IPS-15b (cell line): ENCODE measurements around the gene SHMT2.
A peak's percentile ranks its signal among the peaks of the same experiment; 100 is the strongest.

Source experiments
- H3K27me3 ChIP-seq: one replicate; pipeline ENCODE4 v1.6.1; 2013; ENCODE audit warnings: low read length; ENCODE audit not compliant: control insufficient read depth, insufficient read depth
- H3K36me3 ChIP-seq: one replicate; pipeline ENCODE4 v1.6.1; 2013; ENCODE audit warnings: low read length; ENCODE audit not compliant: control insufficient read depth, insufficient read depth
- H3K4me1 ChIP-seq: one replicate; pipeline ENCODE4 v1.6.1; 2013; ENCODE audit warnings: mild to moderate bottlenecking, low read length; ENCODE audit not compliant: control insufficient read depth, insufficient read depth
- H3K4me3 ChIP-seq: one replicate; pipeline ENCODE4 v1.5.1; 2013; ENCODE audit warnings: low read depth, low read length
- H3K9ac ChIP-seq: one replicate; pipeline ENCODE4 v1.6.1; 2013; ENCODE audit warnings: low read depth, mild to moderate bottlenecking, low read length
- H3K9me3 ChIP-seq: one replicate; pipeline ENCODE4 v1.6.1; 2013; ENCODE audit warnings: mild to moderate bottlenecking, low read length; ENCODE audit not compliant: control insufficient read depth, insufficient read depth

SHMT2 gene

GRCh38 chr12:57210461-57210860 lies 19.1 kb upstream of the SHMT2 start:
- H3K27me3 ChIP-seq, result peaks cover 19% of the 10 kb centered on the region
- H3K9ac ChIP-seq, result no peak overlapping the region
- H3K4me3 ChIP-seq, result no peak overlapping the region
- no peaks in the 10 kb centered on the region for H3K9me3 ChIP-seq
- H3K4me1 ChIP-seq, result peaks cover 10% of the 10 kb centered on the region
- H3K36me3 ChIP-seq, result peaks cover 64% of the 10 kb centered on the region

- H3K4me3 ChIP-seq, result no peak overlapping the region
- no peaks in the 10 kb centered on the region for H3K9me3 ChIP-seq
- H3K36me3 ChIP-seq, result peaks cover 58% of the 10 kb centered on the region
- H3K9ac ChIP-seq, result no peak overlapping the region
- peaks cover 26% of the 10 kb centered on the region for H3K27me3 ChIP-seq
- peaks cover 15% of the 10 kb centered on the region for H3K4me1 ChIP-seq
Measured at GRCh38 chr12:57210926-57211692, 18.4 kb upstream of the SHMT2 start.

DNA sequence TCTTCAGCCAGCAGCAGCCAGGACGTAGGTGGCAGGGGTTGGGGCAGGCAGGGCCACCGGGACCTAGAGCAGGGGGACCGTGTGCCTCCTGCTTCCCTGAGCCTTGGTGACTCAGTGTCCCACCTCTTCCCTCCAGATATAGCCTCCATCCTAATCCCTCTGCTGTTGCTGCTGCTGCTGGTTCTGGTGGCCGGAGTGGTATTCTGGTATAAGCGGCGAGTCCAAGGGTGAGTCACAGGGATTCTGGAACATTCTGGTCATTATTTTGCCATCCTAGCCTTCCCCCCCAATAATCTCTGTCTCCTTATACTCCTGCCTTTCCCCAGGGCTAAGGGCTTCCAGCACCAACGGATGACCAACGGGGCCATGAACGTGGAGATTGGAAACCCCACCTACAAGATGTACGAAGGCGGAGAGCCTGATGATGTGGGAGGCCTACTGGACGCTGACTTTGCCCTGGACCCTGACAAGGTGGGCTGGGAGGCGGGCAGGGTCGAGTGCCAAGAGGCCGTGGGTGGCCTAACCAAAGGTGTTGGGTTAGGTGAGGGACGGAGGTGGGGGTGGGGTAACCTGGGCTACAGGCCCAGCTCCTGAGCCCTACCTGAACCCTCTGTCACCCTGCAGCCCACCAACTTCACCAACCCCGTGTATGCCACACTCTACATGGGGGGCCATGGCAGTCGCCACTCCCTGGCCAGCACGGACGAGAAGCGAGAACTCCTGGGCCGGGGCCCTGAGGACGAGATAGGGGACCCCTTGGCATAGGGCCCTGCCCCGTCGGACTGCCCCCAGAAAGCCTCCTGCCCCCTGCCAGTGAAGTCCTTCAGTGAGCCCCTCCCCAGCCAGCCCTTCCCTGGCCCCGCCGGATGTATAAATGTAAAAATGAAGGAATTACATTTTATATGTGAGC lies 17.5 kb upstream of the SHMT2 start:
- H3K4me3 ChIP-seq, result no peak overlapping the region
- peaks cover 52% of the 10 kb centered on the region for H3K36me3 ChIP-seq
- peaks cover 15% of the 10 kb centered on the region for H3K4me1 ChIP-seq
- no peak overlapping the region for H3K9ac ChIP-seq
- no peaks in the 10 kb centered on the region for H3K9me3 ChIP-seq
- H3K27me3 ChIP-seq, result peaks cover 30% of the 10 kb centered on the region

GRCh38 chr12:57212701-57213057 lies 16.8 kb upstream of the SHMT2 start:
- Histone ChIP-seq H3K27me3 (peaks cover 37% of the 10 kb centered on the region), H3K9me3 (no peaks in the 10 kb centered on the region), H3K9ac (no peak overlapping the region), H3K4me1 (peaks cover 15% of the 10 kb centered on the region), H3K4me3 (no peak overlapping the region), H3K36me3 (peaks cover 49% of the 10 kb centered on the region)

DNA sequence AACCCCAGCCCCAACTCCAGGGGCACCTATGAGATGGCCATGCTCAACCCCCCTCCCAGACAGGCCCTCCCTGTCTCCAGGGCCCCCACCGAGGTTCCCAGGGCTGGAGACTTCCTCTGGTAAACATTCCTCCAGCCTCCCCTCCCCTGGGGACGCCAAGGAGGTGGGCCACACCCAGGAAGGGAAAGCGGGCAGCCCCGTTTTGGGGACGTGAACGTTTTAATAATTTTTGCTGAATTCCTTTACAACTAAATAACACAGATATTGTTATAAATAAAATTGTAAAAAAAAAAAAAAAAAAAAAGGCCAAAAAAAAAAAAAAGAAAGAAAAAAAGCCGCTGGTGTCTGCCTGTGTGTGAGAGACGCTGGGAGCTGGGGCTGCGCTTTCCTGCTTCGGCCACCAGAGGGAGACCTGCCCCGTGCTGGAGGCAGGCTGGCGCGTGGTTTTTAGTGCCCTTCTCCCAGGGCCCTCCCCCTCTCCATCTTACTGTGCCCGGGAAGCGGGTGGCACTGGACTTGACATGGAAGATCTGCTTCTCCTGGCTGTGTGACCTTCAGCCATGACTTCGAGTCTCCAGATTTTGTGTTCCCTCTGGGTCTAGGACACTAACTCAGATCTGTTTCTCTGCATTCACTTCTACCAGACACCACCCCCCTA lies 16.3 kb upstream of the SHMT2 start:
- H3K27me3 ChIP-seq, result peaks cover 42% of the 10 kb centered on the region
- H3K4me3 ChIP-seq, result no peak overlapping the region
- no peaks in the 10 kb centered on the region for H3K9me3 ChIP-seq
- H3K4me1 ChIP-seq, result peaks cover 15% of the 10 kb centered on the region
- H3K36me3 ChIP-seq, result peaks cover 44% of the 10 kb centered on the region
- no peak overlapping the region for H3K9ac ChIP-seq

- H3K4me1 ChIP-seq, result peaks cover 15% of the 10 kb centered on the region
- H3K9ac ChIP-seq, result no peak overlapping the region
- peaks cover 49% of the 10 kb centered on the region for H3K27me3 ChIP-seq
- H3K9me3 ChIP-seq, result no peaks in the 10 kb centered on the region
- no peak overlapping the region for H3K4me3 ChIP-seq
- peaks cover 37% of the 10 kb centered on the region for H3K36me3 ChIP-seq
Measured at GRCh38 chr12:57213763-57214397, 15.6 kb upstream of the SHMT2 start.

GRCh38 chr12:57214398-57214781 lies 15.1 kb upstream of the SHMT2 start:
- Histone ChIP-seq H3K4me1 (peaks cover 15% of the 10 kb centered on the region), H3K27me3 (peaks cover 54% of the 10 kb centered on the region), H3K36me3 (peaks cover 32% of the 10 kb centered on the region), H3K4me3 (no peak overlapping the region), H3K9ac (no peak overlapping the region), H3K9me3 (no peaks in the 10 kb centered on the region)

DNA sequence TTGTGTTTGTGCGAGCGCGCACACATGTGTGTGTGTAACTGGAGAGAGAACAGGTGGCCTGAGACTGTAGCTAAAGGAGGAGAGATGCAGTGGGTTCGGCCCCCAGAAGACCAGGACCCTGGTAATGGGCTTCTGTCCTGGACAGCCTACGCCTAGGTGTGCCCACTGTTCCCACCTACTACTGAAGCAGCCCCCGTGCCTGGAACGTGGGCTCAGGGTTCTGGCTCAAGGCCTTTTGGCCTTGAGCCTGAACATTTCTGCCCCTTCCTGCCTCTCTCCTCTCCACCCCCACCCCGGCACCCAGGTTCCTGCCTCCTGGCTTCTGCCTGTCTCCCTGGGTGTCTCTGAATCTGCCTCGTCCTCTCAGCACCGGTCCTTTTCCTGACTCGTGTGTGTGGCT lies 14.4 kb upstream of the SHMT2 start:
- H3K9ac ChIP-seq, result no peak overlapping the region
- H3K4me1 ChIP-seq, result peaks cover 17% of the 10 kb centered on the region
- peak overlapping the region; percentile 37 for H3K4me3 ChIP-seq
- H3K36me3 ChIP-seq, result peaks cover 26% of the 10 kb centered on the region
- H3K9me3 ChIP-seq, result no peaks in the 10 kb centered on the region
- H3K27me3 ChIP-seq, result peaks cover 60% of the 10 kb centered on the region

DNA sequence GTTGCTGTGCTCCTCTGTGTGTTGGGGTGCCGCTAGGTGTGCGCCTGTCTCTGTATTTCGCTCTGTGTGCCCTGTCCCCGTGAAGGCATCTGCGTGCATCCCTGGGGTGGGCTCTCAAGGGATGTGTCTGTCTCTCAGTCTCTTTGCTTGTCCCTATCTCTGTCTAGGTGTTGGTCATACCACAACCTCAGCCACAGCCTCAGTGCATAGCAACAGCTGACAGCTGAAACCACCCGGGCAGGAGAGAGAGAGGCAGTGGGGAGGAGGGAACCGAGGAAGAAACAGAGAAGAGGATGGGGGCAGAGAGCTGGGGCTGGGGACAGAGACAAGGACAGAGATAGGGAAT lies 13.9 kb upstream of the SHMT2 start:
- no peak overlapping the region for H3K9ac ChIP-seq
- no peaks in the 10 kb centered on the region for H3K9me3 ChIP-seq
- H3K4me1 ChIP-seq, result peaks cover 17% of the 10 kb centered on the region
- peaks cover 64% of the 10 kb centered on the region for H3K27me3 ChIP-seq
- H3K36me3 ChIP-seq, result peaks cover 20% of the 10 kb centered on the region
- H3K4me3 ChIP-seq, result peak overlapping the region; percentile 37

GRCh38 chr12:57216014-57216911 lies 13.2 kb upstream of the SHMT2 start, which contains the start of gene NXPH4:
TSS of gene NXPH4 (plus strand) at chr12:57216794. CDS start at chr12:57216970, 176 bp downstream.
- no peak within 1 kb of the TSS for H3K9ac ChIP-seq
- H3K36me3 ChIP-seq, result peaks cover 14% of the 10 kb centered on the region
- no peaks in the 10 kb centered on the region for H3K9me3 ChIP-seq
- H3K4me3 ChIP-seq, result peak within 1 kb of the TSS; percentile 50
- H3K4me1 ChIP-seq, result peaks cover 17% of the 10 kb centered on the region
- peaks cover 70% of the 10 kb centered on the region for H3K27me3 ChIP-seq
